OCI-LY1 (cell line): ENCODE measurements around the gene RUFY3.

Experiments
- CTCF ChIP-seq: fragments of 200-600 bp; sonication (generic), shearing (Covaris generic); IDR thresholded peaks from 2 replicates; pipeline ENCODE4 v1.5.1; 2017; ENCODE audit warnings: mild to moderate bottlenecking, antibody characterized with exemption, low read length, moderate library complexity, mixed read lengths
- EZH2 ChIP-seq: fragments of 200-600 bp; sonication (generic), shearing (Covaris generic); IDR thresholded peaks from 2 replicates; pipeline ENCODE4 v1.8.0; 2017; ENCODE audit warnings: borderline replicate concordance, mixed run types, mild to moderate bottlenecking, antibody characterized with exemption, low read length, moderate library complexity, mixed read lengths

DNA sequence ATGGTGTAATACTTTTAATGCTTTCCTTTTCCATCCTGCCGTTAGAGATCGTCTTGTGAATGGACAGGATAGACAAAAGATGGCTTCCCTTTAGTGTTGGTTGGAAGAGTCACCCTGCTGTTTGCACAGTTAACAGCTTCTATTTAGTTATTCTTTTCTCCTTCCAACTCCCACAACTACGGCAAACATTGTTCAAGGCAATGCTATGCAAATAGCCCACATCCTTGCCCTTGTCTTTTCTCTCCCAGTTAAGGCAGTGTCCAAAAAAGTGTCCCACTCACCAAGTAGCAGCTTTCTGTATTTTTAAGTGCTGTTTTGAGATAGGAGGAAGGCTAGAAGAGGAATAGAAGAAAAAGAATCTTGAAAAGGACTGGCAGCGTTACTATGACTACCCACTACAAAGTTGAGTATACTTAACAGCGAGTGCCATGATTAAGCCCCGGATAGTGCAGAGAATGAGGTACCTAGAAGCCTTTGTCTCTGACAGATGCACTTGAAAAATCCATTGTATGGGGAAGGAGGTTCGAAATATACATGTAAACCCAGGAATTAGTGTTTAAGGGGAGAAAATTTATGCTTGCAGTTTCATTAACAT, 12.1 kb upstream of the RUFY3 start:
- no peak for TF ChIP-seq EZH2
- no peak for TF ChIP-seq CTCF
